ENCODE results near the gene SLC35F4.
"Not testable (repeated sequence)": the region's sequence is repeated elsewhere in the genome, so short reads cannot be mapped to it uniquely, and the experiment has no call there.

Gene SLC35F4

DNA sequence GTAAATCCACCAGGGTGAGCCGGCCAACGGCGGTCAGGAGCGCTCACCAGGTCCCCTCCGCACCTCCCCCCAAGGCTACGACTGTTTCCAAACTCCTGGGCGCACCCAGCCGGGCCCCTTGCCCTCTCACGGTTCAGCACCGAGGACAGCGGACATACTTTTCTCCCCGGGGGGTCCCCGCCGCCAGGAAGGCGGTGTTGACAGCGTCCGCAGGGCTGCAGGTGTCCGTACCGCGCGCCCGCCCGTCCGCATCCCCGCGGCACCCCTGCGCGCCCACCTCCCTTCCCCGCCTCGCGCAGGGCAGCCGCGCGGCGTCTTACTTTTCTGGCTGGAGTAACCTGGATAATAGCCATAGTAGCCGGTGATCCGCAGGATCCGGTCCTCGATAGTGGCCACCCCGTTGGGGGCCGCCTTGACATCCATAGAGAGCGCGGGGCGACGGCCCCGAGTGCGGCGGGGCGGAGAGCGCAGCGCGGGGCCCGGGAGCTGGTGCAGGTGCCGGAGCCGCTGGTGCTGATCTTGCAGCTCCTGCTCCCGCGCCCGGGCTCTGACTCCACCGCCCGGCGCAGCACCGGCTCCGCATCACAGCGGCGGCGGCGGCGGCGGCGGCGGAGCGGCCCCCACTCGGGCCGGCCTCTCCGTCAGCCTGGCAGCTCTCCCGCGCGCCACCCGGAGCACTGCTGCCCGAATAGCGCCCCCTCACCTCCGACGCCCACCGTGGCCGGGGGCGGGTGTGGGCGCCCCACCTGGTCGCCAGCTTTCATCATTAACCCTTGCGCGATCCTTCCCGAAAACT is at the start of gene SLC35F4:
Gene SLC35F4, minus strand, starts transcription at position 690 of the 796 bp plus-strand sequence.
- no peak for DNase-seq (ENCODE audit: low read depth in 3 of 3, low spot score in 1 of 3)

DNA sequence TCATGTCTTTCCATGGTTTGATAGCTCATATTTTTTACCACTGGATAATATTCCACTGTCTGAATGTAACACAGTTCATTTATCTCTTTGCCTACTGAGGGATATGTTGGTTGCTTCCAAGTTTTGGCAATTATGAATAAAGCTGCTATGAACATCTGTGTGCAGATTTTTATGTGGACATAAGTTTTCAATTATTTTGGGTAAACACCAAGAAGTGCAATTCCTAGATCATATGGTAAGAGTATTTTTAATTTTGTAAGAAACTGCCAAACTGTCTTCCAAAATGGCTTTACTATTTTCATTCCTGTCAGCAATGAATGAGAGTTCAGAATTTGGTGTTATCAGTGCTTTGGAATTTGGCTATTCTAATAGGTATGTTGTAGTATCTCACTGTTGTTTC is 43.7 kb upstream of the SLC35F4 start:
- no peak for DNase-seq (ENCODE audit: low read depth in 3 of 3, low spot score in 1 of 3)

DNA sequence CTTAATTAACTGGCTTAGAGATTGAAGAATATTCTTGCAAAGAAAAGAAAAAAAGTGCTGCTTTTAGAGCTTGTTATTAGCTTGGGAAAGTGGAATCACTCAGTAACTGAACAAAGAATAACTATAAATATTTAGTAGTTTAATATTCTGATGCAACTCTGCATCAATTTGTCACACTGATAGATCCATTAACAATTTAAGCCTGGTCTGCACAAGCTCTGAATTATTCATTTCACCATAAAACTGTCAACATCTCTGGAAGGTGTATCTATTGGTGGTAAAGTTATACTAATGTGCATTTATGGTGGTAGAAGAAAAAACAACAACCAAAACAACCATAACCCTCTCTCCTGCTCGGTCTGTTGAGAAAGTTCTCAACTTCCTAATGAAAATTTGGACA is 38.1 kb upstream of the SLC35F4 start:
- DNase-seq (ENCODE audit: low read depth in 3 of 3, low spot score in 1 of 3): no peak

DNA sequence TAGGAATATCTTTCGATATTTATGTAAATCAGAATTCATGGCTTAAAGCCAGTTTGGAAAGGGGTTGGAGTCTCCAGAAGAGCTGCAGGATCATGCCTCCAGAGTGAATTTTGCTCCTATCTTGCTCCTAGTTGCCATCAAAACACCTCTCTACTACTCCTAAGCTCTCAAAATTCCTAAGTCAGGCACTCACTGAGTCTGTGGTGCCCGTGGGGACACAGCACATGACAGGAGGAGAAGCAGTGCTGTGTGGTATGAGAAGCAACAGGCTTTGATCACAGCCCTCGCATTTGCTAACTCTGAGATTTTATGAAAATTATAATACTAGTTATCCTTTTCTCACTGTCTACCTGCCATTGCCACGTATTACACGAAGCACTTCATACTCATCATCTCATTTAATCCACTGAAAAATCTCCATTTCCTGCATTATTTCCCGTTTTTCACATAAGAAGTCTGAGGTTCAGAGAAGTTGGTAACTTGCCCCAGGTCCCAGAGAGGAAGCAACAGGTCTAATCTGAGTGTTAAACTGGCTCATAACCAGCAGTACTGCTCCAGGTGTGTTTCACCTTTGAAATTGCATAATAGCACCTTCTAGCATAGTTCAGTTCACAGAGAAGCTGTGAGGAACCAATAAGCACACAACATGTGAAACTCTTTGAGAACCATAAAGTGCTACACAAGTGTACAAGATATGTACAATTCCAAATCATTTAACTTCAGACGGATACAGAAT is 33.1 kb upstream of the SLC35F4 start:
- DNase-seq (ENCODE audit: low read depth in 3 of 3, low spot score in 1 of 3): no peak

DNA sequence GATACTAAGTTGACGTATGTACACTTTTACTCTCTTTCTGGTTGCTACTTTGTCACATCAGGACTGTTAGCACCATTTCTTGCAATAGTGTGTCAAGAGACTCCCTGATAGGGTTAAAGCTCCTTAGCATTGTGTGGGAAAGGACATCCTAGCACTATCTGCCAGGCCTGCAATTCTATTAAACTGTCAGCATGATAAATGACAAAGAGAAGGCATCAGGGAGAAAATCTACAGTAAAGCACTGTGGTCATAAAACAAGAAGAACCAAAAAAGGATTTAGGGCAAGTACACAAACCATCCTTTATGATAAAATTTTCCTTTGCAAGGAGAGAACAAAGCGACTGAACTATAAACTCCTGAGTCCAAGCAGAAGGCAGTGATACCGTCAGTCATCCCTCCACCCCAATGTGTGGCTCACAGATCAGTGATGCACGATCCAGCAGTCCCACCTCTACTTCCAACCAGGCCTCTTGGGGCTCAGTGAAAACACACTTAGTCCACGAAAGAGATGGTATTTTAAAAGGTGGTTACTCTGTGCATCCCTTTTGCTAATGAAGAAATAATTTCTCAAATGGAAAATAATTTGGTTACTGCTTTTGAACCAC is 31.4 kb upstream of the SLC35F4 start:
- DNase-seq (ENCODE audit: low read depth in 3 of 3, low spot score in 1 of 3): no peak

DNA sequence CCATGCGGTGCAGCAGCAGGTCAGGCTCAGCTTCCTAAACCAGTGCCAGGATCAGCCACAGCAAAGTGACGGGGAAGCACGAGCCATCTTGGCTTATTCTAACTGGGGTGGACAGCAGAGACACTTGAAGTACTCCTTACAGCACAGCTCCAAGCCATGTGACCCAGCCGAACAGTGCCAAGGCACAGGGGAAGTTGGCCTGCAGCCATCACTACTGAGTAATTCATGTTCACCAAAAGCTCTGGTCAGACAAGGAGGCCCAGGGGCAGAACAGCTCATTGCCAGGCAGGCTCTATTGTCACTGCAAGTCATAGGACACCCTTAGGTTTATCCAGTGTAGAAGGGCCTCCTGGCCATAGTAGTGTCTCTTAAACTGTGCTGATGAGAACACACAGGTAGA is 23.4 kb upstream of the SLC35F4 start:
- DNase-seq (ENCODE audit: low read depth in 3 of 3, low spot score in 1 of 3): no peak

DNA sequence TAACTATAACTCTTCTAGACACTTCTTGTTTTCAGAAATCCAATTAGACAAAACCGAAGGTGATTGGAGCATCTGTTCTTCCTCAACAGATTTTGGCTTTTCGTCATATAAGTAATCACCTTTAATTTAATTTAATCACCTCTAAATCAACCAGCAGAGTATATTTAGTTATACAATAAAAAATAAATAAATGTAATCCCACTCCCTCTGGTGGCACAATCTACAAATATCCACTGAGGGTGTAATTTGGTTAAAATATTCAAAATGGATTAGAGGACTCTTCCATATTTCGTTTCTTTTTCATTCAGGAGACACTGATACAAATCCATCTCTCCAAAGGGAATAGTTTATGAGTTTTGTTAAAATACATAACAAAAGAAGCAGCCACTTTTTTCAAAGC is 18.3 kb upstream of the SLC35F4 start:
- no peak for DNase-seq (ENCODE audit: low read depth in 3 of 3, low spot score in 1 of 3)

DNA sequence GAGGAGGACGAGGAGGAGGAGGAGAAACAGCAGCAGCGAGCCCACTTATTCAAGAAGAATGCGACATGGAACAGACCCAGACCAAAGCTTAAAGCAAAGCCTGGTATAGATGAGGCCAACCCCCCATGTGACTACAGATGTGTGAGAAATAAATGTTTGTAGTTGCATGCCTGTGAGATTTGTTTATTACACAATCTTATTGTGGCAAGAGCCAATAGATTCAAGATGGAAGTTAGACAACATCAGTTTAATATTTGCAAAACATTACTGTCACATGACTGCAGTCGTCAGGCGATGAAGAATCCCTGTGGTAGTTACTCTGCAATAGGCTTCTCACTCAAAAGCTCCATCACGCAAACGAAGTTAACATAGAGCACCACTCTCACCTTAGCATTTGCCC is 17.2 kb upstream of the SLC35F4 start:
- no peak for DNase-seq (ENCODE audit: low read depth in 3 of 3, low spot score in 1 of 3)

DNA sequence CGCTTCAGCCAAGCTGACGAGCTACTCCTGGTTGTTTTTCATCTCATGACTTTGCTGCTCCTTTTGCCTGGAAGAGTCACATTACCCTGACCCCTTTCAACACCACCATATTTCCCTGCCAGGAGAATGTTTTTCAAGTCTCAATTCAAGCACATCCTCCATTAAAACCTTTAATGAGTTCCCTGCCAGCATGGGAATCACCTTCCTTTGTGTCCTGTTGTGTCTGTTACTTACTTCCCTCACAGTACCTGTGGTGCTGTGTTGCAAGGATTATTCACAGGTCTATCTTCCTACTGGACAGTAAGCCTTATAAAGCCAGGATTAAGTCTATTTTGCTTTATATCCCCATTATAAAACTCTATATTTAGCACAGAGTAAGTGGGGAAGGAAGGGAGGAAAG is 13.6 kb upstream of the SLC35F4 start:
- no peak for DNase-seq (ENCODE audit: low read depth in 3 of 3, low spot score in 1 of 3)

DNA sequence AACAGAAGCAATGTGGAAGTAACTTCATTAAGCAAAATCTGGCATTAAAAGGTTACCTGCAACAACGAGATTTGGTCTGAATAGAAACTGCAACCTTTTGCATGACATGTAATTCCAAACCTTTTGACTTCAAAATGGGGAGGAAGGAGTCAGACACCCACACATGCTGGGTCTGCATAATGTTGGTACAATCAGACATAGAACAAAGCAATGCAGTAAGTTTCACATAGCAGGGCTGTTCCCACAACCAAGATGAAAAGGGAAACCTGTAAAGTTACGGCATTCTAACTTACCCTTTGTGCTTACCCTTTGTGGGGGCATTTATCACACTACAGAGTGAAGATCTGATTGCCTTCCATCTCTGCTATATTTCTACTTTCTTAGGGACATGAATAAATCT is 10.1 kb upstream of the SLC35F4 start:
- no peak for DNase-seq (ENCODE audit: low read depth in 3 of 3, low spot score in 1 of 3)

DNA sequence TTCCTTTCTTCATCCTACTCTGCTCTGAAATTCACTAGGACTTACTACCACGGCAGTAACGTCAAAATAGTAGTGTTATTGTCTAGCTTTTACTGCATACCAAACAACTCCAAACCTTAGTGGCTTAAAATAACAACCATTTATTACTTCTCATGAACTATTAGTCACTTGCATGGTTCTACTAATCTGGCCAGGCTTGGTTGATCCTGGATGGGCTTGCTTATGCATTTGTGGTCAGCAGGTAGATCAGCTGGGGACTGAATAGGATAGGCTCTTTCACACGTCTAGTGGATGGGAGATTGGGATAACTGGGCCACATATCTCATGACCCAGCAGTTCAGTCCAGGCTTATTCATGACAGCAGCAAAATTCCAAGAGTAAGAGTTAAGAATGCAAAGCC is 9.4 kb upstream of the SLC35F4 start:
- DNase-seq (ENCODE audit: low read depth in 3 of 3, low spot score in 1 of 3): no peak

DNA sequence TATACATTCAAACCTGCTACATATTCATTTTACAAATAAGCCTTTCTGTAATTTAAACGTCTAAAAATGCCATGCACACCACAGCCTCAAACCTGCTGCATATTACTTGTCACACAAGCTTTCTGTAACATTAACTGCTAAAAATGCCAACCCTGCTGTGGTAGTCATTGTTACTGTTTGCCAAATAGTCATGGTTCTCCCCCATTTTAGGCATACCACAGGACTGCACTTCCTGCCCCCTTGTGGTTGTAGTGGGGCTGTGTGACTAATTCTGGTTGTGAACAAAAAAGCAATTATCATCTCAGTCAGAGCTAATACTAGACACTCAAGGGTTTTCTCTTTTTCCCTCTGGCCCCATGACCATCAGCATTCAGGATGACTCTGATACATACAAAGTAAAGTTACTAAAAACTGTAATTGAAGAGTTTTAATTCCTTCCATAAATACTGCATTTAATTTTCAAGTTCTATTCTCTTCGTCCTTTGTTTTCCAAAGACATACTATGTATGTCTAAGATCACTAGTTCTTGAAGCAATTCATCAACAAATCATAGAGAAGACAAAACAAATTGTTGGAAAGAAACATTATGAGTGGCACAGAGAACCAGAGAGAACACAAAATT is 5.7 kb upstream of the SLC35F4 start:
- no peak for DNase-seq (ENCODE audit: low read depth in 3 of 3, low spot score in 1 of 3)

DNA sequence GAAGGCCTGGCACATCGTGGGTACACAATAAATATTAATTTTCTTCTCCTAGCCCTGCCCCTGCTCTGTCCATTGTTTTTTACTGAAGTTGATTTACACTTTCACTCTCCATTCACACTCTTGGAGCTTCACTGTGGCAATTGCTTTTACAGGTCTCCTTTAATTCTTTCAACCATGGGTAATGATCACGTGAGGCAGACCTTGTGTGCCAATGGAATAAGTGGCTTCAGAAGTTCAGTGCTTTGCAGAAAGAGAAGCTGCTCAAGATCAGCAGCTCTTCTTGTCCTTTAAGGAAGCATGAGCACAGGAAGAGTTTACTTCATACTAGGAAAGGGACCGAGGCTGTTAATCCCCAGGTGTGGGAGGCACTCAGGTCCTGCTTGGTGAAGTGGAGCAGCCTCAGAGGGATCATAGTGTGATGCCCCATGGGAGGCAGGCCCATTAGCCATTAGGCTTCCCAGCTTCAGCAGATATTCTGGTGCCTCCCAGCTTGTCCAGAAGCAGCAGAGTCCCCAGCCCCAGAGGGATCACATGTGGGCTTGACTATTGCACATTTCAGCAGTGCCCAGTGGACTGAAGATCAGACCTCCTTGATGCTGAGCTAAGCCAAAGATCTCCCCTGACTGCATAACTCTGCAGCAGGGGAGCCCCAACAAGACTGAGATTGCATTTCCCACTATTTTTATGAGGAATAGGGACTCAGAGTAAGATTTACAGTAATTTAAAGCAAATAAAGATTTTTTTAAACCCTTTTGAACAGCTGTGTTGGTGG is 5.0 kb upstream of the SLC35F4 start:
- no peak for DNase-seq (ENCODE audit: low read depth in 3 of 3, low spot score in 1 of 3)

DNA sequence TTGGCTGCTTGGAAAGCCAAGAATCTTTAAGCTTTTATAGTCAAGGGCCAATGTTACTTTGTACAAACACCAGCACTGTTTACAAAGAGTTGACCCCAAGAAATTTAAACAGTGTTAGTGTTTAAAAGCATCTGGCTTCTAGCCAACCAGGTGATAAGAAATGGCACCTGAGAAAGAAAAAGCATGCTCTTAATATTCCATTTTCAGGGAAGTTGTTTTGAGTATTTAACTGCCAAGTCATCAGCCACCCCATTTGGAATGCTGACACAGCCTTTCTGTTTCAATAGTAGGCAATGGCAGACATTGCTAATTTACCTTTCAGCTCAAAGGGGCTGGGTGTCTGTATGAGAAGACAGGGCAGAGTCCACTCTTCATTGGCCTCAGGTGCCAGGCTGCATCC is 3.7 kb upstream of the SLC35F4 start:
- no peak for DNase-seq (ENCODE audit: low read depth in 3 of 3, low spot score in 1 of 3)

DNA sequence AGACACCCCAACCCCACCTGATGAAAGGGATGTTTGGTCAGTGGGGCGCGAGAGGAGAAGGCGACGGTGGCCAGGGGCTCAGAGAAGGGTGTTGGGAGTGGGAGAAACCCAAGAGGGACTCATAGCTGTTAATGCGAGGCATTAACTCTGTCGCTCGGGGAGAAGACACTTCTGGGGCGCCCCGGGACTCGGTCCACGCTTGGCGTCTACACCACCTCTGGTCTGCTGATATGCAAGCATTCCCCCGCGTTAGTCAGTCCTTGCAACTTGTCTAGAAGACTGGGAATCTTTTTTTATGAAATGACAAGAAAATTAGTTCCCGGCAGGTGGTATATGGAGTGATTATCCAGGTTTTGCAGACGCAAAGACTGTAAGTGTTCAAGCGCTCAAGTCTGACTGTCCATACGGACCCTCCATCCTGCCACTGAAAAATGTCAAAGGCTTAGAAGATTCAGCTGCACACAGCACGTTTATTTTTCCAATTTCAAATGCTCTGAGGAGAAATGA is 360 bp upstream of the SLC35F4 start:
- DNase-seq (ENCODE audit: low read depth in 3 of 3, low spot score in 1 of 3): no peak

DNA sequence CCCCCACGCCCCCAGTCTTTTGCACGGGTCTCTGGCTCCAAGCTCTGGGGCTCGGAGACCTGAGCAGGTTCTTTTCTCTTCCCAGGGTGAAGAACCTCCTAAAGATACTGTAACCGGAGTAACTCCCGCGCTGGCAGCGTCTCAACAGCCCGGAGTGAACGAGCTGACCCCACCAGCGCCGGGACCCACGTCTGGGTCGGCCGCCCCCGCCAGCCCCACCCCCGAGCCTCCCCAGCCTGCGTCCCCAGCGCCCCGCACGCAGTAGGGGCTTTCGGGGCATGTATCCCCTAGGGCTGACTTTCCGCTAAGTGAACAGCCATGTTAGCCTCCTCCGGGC is 858 bp downstream of the SLC35F4 start:
- no peak for DNase-seq (ENCODE audit: low read depth in 3 of 3, low spot score in 1 of 3)

DNA sequence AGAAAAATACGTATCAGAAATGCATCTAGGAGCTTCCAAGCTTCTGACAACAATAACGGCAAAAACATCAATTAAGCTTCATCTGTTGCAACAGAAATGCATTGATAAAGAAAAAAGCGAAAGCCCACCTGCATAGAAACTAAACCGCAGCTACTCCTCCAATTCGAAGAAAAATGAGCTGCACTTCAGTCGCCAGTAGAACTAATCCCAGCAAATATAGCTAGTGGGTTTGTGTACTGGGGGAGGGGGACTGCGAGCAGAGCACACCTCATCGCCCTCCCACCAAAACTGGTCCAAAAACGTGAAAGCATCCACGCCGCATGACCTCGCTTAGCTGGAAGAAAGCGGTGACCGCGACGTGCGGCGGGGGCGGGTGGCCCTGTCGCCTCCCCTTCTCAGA is 1.2 kb downstream of the SLC35F4 start:
- DNase-seq (ENCODE audit: low read depth in 3 of 3, low spot score in 1 of 3): no peak

DNA sequence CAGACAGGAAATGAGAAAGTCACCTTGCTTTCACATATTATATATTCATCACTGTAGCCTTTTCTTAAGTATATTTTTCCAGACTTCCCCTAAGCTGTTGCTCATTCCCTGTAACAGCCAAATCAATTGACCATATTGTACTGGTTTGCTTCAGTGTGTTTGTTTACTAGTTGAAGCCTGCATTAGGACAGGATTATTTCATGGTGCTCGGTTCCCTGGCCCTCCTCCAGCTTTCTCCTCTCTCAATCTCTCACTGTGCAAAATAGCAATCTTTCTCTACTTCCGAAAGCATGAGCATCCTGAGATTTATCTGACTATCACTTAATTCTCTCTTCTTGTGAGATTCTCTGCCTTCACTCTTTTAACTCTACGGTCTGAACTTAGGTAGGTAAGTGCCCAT is 2.4 kb downstream of the SLC35F4 start:
- no peak for DNase-seq (ENCODE audit: low read depth in 3 of 3, low spot score in 1 of 3)

DNA sequence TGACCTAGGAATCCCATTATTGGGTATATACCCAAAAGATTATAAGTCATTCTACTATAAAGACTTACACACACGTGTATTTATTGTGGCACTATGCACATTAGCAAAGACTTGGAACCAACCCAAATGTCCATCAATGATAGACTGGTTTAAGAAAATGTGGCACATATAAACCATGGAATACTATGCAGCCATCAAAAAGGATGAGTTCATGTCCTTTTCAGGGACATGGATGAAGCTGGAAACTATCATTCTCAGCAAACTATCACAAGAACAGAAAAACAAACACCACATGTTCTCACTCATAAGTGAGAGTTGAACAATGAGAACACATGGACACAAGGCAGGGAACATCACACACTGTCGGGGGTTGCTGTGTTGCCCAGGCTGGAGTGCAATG is 10.2 kb downstream of the SLC35F4 start:
- DNase-seq (ENCODE audit: low read depth in 3 of 3, low spot score in 1 of 3): not testable (repeated sequence)

DNA sequence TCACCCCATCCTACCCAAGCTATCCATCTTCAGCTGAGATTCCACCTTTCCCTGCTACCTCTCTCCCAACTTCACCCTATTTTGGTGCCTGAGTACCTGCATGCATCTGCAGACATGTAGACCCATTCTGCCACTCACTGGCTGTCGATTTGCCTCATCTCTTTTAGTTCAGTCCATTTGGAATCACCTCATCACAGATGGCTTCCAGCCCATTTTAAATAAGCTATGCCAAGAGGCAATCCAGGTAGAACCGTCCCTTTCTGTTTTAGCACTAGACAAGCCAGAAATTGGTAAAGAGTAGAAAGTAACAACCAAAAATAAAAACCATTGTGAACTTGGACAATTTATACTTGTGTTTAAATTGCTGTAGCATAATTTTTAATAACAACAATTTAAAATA is 11.3 kb downstream of the SLC35F4 start:
- DNase-seq (ENCODE audit: low read depth in 3 of 3, low spot score in 1 of 3): no peak

DNA sequence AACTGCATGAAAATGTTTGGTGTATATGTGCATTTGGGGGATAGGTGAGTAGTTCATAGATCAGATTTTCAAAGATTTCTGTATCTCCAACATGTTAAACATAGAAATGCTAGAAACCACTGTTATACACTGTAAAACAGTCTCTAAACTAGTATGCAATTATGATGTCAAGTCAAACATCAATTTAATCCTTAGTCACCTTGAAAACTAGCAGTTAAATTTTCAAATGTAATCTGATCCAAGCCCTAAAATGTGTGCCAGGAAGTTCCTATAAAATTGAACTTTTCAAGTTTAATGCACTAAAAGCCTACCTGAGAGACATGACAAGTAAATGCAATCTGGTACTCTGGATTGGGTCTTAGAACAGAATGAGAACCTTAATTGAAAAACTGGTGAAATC is 14.5 kb downstream of the SLC35F4 start:
- no peak for DNase-seq (ENCODE audit: low read depth in 3 of 3, low spot score in 1 of 3)

All from stimulated activated CD4-positive, alpha-beta T cell treated with anti-CD3 and anti-CD28 coated beads, TNF-alpha, amount 100 ng/mL, for 1 hour (primary cell).